Heart left ventricle (tissue), 13 donors: ENCODE measurements around the gene FTO.

ENCODE experiments used
- POLR2A ChIP-seq, 2 donors: fragments of 450-650 bp; IDR thresholded peaks; one replicate each; pipeline ENCODE4 v1.6.1; 2017; ENCODE audit warnings: antibody characterized with exemption in 2 of 2, mild to moderate bottlenecking in 2 of 2, moderate library complexity in 2 of 2
- TF ChIP-seq, protein P1 (sequence below), 12 donors: fragments of 200-600 bp; sonication (generic) in 4 of 12; IDR thresholded peaks; one replicate each; pipeline versions ENCODE4 v1.5.0 to v1.8.0; 2018 to 2022; ENCODE audit warnings: antibody characterized with exemption in 12 of 12, mild to moderate bottlenecking in 5 of 12
- donor health status: ischemic (EF 13 %, LVEDD 7.1; RV severe dilation, severe dysfunction).
- donor health status: DM: no; HTN: yes; CAD: no.
- donor health status: DM: no; HTN: no; CAD: no.
- donor health status: ischemic (EF 25% LVEDD 6.9; RV normal size, moderate dysfunction).
- donor health status: ischemic (EF 25% LVEDD 5.7; RV mildly dilated, moderate dysfunction).
- donor health status: ischemic (EF 35%, LVEDD 5.7; RV mildly dilated, moderate dysfunction).
- donor health status: nonischemic (EF 11% LVEDD 7.7; RV severe dilation, severe dysfunction).
- donor health status: DM: yes; HTN: yes; CAD: no.
- donor health status: PGD.
- donor health status: ischemic (EF 29% LVEDD 5.4; RV normal size, mild dysfunction).
- donor health status: nonischemic (EF 23%, LVEDD 6.1; RV moderate dilation, normal function).

- TF ChIP-seq, protein P1, sequence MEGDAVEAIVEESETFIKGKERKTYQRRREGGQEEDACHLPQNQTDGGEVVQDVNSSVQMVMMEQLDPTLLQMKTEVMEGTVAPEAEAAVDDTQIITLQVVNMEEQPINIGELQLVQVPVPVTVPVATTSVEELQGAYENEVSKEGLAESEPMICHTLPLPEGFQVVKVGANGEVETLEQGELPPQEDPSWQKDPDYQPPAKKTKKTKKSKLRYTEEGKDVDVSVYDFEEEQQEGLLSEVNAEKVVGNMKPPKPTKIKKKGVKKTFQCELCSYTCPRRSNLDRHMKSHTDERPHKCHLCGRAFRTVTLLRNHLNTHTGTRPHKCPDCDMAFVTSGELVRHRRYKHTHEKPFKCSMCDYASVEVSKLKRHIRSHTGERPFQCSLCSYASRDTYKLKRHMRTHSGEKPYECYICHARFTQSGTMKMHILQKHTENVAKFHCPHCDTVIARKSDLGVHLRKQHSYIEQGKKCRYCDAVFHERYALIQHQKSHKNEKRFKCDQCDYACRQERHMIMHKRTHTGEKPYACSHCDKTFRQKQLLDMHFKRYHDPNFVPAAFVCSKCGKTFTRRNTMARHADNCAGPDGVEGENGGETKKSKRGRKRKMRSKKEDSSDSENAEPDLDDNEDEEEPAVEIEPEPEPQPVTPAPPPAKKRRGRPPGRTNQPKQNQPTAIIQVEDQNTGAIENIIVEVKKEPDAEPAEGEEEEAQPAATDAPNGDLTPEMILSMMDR (IDR thresholded peaks at IDR 0.05): no peak
- no peak for TF ChIP-seq POLR2A (IDR thresholded peaks at IDR 0.05)
Measured at GRCh38 chr16:54152362-54153239, 448.6 kb downstream of the FTO start.
